ENCODE measurements around the gene RBM5.
A peak's percentile ranks its signal among the peaks of the same experiment; 100 is the strongest.
"Not testable (repeated sequence)": the region's sequence is repeated elsewhere in the genome, so short reads cannot be mapped to it uniquely, and the experiment has no call there.

RBM5 gene

DNA sequence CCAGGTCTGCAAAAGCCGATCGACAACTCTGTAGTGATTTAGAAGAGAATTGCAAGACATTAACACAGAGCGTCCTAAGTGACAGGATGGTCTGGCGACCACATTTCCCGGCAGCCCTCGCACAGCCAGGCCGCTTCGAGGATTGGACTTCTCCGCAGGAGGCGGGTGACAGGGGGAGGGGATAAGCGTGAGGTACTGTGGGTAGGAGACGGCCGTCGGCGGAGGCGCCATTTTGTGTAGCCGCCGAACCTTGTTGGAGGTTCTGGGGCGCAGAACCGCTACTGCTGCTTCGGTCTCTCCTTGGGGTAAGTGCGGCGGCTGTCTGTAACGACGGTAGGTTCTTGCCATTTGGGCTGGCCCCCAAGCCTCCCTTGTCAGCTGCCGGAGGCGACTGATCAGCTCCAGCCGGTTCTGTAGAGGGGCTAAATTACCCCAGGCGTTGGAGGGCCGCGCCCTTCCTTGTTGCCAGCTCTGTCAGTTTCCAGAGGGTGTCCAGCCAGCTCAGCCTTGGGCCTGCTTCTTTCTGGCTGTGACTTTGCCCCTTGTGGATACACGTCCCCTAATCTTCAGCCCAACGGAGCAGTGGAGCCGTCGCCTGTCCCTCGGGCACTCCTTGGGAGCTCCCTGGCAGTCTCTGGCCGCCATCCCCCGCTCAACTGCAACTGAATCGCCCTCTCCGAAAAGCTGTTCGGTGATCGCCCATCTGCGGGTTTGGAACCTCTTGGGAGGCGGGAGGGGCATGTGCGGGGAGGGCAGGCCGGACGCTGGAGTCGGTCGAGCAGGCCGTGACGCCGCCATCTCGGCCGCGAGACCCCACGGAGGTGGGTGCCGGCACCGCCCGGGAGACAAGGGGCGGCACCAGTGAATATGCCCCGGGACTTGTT, at the start of gene RBM5:
Gene RBM5, plus strand, starts transcription at position 195 of the 884 bp plus-strand sequence. CDS start 1,516 bp downstream, outside the sequence.
- peak; percentile 9 to 95 (median 87) for DNase-seq

DNA sequence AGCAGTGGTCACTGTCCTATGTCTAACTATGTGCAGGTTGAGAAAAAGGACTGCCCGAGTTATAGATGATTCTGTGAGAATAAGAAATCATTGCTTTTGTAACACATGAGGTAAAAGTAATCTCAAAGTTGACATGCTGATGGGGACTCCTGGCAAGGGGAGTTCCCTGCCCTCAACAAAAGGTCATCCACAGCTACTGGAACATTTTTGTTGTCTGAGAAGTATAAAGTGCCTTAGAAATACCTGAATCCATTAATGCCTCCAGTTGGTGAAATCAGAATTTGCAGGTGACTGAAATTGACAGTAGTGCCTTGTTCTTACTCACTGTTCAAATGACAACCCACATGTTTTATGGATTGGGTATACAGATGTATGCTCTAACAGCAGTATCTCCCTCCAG, 43.7 kb upstream of the RBM5 start:
- DNase-seq: no peak

DNA sequence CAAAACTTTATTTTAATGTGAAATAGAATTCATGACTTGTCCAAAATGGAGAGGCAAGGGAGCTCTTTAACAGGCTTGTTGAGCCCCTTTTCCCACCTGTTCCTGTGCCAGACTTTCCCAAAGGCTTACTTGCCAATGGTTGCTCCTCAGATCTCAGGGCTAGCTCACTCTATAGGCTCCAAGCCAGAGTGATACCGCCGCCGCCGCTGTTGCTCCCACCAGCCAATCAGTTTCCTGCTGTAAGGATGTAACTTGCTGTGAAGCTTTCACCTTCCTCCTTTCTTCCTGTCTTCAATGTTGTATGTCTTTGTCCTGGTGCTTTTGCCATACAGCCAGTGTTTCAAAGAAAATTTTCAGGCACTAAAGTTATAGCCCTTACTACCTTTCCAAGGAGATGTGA, 41.3 kb upstream of the RBM5 start:
- DNase-seq: no peak

DNA sequence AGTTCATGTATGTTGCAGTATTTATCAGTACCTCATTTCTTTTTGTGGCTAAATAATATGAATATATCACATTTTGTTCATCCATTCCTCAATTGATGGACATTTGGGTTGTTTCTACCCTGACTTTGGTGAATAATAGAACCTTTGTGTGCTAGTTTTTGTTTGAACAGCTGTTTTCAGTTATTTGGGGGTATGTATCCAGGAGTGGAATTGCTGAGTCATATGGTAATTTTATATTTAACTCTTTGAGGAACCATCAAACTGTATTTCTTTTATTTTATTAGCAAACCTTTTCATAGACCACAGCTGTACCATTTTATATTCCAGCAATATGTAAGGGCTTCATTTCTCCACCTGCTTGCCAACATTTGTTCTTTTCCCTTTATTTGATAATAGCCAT, 38.4 kb upstream of the RBM5 start:
- no peak for DNase-seq

DNA sequence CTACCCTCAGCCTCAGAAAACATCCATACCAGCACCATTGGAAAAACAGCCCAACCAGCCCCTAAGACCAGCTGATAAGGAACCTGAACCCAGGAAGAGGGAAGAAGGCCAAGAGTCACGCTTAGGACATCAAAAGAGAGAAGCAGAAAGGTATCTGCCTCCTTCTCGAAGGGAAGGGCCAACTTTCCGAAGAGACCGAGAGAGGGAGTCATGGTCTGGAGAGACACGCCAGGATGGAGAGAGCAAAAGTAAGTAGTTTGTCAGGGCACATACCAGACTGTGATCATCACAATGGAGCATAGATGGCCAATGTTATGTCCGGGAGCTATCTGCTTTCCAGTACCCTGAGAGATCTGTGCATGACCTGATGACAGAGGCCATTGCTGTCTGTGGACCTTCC, 31.0 kb upstream of the RBM5 start:
- DNase-seq: no peak

DNA sequence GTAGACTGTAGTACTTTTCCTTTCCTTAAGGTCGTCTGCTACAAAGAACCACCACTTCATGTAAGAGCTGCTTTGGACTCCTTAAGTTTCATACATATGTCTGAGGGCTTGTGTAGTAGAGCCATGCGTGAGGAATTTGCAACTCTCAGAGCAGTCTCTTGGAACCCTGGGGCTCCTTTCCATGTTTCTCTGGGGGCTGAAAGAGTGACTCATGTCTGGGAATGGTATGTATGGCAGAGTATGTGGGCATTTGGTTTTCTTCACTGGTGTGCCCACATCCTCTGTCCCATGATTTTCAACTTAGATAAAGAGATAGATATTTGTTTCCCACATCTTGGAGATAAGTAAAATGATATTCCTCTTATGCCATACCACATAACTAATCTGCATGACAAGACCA, 20.6 kb upstream of the RBM5 start:
- no peak for DNase-seq

DNA sequence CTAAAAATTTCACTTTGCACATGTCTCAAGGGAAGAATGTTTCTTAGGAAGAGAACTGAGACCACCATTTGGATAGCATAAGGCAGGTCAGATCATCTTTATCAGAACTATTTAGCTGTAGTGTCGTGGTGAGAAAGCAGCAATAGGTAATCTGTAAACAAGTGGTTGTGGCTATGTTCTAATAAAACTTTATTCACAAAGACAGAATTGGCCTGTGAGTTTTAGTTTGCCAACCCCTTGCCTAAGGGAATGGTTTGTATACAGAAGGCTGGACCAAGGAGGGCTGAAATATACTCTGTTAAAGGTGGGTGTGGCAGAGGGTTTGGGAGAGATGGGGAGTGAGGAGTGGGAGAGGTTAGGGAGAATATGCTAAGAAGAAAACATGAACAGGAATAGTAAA, 10.6 kb upstream of the RBM5 start:
- no peak for DNase-seq

DNA sequence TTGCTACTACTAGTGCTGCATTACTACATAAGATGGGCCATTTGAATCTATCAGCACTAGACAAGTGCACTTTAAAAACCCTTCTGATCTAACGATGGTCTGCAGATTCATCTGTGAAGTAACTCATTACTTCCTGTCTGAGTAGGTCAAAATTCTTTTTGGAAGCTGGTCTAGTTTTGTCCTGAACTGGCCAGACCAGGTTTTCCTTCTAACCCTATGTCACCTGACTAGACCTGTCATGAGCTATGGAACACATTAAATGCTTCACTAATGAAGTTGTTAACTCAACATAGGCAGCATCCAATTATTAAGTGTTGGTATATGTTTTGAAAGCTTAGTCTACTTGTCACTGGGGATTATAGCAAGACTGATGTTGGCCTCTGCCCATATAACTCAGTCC, 10.1 kb upstream of the RBM5 start:
- DNase-seq: no peak

DNA sequence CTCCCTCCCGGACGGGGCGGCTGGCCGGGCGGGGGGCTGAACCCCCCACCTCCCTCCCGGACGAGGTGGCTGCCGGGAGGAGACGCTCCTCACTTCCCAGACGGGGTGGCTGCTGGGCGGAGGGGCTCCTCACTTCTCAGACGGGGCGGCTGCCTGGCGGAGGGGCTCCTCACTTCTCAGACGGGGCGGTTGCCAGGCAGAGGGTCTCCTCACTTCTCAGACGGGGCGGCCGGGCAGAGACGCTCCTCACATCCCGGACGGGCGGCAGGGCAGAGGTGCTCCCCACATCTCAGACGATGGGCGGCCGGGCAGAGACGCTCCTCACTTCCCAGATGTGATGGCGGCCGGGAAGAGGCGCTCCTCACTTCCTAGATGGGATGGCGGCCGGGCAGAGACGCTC, 3.8 kb upstream of the RBM5 start:
- not testable (repeated sequence) for DNase-seq

DNA sequence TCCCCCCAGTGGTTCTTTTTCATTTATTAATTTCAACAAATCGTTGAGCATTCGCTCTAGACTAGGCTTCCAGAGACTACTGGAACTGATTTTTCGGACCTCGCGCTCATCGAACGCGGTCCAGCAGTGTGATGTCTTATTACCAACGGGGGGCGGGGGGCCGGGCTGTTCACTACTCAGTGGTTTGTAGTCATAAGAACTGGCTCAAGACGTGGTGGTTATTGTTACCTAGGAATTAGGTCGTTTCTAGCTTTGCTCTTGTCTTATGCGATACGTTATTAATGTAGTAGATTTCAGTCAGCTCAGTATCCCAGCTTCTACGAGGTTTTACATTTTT, 858 bp downstream of the RBM5 start:
- peak in 9 of 56 donors; percentile 15 to 43 (median 25) for DNase-seq

DNA sequence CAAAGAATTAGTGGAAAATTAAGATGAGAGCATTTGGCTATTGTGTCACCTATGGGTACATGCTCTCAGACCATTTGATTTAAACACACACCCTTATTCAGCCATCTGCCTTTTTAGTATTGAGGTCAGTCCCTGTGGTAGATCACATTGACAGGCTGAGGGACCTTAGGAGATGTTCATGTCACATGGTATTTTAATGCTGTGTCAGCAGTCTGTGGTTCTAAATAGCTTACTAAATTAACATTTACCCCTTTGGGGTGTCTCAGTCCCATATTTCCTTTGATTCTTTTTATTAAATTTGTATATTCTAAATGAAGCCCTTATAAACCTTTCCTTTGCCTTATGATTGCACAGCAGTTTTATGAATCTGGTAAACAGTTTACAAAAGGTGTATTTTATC, 2.3 kb downstream of the RBM5 start:
- no peak for DNase-seq

DNA sequence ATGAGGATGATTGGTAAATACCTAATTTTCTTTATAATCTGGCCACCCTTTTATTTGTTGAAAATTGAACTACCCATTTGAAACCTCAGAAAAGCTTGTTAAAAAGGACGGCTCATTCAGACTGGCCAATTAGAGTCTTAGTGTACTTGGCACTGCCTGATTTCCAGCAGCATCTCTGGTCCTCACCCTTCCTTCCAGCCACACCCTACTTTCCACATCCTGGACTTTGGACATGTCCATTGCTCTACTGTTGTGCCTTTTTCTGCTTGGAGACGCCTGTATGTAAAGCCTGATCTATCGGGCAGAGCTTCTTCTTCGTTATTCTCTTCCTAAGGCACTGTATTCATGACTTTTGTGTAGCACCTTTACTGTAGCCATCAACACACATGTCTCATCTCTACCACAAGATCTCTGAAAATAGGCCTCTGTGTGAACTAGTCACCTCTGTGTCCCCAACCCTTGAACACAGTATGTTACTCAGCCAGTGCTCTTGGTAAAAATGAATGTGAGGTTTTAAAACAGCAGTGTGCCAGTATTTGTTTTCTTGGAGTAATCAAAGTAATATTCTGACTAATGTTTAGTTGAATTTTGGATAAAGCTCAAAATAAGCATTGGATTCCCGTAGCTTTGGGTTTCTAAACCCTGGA, 6.8 kb downstream of the RBM5 start:
- no peak for DNase-seq

DNA sequence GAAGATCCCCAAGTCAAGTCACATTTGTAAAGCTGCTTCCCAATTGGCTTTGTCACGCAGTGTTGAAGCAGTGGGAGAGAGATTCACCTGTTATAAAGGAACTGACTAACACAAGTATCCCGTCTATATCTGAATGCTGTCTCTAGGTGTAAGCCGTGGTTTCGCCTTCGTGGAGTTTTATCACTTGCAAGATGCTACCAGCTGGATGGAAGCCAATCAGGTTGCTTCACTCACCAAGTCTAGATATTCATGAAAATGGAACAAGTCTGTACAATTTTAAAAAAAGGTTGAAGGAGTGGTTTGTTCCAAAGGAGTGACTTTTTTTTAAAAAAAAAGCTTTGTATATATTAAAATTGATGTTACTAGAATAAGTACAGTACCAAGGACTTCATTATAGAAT, 11.7 kb downstream of the RBM5 start:
- no peak for DNase-seq

DNA sequence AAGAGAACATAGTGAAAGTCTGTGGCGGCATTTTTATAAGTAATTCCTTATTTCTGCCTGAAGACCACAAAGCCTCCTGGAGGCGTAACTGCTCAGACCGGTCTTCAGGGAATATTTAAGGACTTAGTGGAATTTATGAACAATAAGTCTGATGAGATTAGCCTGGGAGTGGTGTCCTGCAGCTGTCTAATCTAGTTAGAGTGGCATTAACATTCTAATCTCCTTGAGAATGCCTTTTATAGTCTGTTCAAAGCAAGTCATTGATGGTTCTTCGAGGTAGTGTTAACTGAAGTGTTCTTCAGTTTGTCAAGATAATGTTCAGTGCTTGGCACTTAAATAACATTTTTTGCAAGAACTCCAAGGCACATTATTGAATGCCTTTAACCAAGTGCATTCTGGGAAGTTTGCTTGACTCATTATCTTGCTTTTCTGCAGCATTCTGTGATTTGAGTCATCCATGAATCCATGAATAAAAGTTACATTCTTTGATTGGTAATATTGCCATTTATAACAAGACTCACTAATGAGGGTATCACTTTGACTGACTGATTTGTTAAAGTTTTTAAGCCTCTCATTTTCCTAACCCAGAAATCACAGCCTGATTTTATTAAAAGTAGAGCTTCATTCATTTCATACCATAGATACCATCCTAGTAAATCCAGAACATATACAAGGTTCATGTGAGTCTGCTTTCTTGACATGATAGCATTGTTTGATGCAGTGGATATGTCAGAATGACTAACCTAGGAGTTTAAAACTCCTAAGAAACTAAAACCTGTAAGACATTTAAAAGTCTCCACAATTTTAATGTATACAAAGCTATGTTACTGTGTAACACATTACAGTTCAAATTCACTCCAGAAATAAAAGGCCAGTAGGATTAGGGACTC, 12.5 kb downstream of the RBM5 start:
- DNase-seq: no peak

DNA sequence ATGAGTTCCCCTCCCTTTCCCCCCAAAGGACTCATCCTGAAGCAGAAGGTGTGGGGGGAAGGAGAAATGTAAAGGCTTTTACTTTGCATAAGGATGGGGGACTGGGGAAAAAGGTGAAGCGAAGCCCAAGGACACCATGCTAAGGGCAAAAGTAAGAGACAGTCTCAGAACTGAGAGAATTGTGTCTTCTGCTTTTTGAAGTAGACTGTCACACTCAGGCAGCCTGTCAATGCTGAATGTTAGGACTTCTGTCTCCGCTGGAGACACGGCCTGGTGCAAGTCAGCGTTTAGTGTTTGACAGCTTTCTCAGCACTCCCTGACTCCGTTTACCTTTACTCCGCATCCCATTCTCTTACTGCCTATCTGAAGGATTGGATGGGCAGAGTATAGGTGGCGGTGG, 13.8 kb downstream of the RBM5 start:
- no peak for DNase-seq

DNA sequence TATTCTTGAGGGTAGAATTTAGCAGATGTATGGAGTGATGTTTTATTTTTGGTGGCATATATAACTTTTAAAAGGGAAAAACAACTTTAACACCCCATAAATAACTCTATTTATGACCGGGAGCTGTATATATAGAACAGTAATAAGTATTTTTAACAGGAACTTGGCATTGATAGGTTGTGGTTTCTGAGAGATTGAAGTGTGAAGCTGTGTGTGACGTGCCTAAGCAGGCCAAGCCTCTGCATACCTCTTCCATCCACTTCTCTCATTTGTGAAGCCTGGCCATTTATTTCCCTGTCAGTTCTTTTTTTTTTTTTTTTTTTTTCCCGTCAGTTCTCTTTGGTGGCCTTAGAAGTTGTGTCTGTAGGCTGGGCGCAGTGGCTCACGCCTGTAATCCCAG, 23.0 kb downstream of the RBM5 start:
- DNase-seq: no peak

DNA sequence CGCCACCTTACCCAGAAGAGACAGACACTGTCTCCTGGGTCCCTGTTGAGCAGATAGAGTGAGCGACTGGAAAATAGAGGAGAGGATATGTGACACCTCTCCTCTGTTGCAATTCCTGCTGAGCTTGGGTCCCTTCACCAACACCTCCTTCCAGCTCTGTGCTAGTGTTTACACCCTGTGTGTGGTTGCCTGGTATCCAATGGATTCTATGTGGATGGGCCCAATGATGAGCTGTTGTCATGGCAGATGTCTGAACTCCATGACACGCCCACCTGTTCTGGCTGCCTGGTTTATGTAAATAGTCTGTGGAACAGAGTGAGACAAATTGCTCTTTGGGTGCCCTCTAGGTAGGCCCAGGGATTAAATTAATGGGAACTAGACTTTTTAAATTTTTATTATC, 23.7 kb downstream of the RBM5 start:
- DNase-seq: peak in 8 of 56 donors; percentile 14 to 51 (median 34)

DNA sequence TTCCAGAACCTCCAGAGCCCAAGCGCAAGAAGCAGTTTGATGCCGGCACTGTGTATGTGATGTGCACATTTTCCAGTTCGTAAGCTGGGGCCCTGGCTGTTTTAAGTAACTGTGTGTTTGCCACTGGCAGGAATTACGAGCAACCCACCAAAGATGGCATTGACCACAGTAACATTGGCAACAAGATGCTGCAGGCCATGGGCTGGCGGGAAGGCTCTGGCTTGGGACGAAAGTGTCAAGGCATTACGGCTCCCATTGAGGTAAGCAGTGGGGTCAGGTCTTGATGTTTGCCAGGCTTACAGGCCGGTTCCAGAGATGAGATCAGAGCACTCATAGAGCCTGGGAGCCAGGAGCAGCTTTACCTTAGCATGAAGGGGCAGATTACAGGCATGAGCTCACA, 28.4 kb downstream of the RBM5 start:
- no peak for DNase-seq

DNA sequence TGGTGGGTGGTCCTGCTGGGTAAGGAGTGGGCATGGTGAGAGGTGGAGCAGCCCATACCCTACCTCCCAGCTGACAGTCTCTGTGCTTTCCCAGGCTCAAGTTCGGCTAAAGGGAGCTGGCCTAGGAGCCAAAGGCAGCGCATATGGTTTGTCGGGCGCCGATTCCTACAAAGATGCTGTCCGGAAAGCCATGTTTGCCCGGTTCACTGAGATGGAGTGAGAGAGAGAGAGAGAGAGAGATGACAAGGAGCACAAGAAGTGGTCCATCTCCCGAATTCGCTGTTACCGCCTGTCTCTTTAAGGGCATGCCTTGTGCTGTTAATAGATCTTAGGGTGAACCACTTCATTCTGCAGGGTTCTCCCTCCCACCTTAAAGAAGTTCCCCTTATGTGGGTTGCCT, 29.5 kb downstream of the RBM5 start:
- no peak for DNase-seq

DNA sequence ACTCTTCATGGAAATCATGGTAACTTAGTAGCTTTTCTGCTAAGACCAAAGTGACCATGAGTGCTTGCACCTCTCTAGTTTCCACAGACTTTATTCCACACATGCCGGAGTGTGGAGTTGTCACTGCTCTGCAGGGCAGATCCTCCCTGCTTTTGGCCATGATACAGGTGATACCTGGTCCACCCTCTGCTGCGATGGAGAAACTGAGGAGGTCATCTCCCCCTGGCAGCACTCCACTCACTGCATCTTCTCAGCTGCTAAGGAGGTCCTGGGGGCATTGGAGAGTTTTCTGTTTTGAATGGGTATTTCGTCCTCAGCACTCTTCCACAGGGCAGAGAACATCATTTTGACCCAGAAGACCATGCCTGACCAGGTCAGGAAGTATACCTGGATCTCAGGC, 31.1 kb downstream of the RBM5 start:
- no peak for DNase-seq

DNA sequence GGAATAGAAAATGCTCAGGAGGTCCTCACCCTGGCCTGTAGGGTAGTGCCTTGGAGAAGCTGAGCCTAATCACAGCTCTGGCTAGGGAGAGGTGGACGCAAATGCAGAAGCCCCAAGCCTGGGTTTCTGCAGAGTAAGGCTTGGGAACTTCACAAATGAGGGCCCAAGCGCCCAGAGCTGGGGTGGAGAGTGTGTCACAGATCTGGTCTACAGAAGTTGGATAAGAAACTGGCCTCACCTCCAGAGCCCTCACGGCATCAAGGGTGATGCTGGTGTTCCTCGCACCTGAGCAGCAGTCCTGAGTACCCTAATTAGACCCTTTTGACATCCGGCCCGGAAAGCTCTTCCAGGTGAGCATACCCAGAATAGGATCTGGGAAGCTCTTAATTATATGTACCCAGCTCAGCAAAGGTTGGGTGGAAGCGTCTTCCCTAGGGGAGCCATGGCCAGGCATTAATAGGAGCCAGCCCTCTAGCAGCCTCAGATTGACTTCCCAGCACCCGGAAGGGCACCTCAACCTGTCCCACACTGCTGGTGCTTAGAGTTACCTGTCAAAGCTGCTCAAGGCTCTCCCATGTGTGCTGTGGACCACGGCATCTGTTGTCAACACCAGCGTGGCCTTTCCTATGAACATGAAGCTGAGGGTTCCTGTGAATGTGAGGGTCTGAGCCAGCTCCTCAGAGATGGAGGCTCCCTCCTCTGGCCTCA, 31.8 kb downstream of the RBM5 start:
- DNase-seq: no peak
